Hepatocyte (in vitro differentiated cells): ENCODE results near the gene QDPR. TPM values are rescaled to one million over a fixed set of nuclear protein-coding genes. Genes with fewer than 3 reads are reported as not detected.

Experiments used
- DNase-seq: peaks from one replicate; pipeline ENCODE4 v3.0.0-alpha.2; 2016; ENCODE audit warnings: low spot score
- H2AFZ ChIP-seq: fragments of 200-600 bp; sonication (generic); 2 replicates; pipeline ENCODE4 v1.6.0; 2016; ENCODE audit warnings: antibody characterized with exemption, mild to moderate bottlenecking
- H3K27ac ChIP-seq: fragments of 200-600 bp; sonication (generic); 2 replicates; pipeline ENCODE4 v1.5.1; 2016; ENCODE audit warnings: mild to moderate bottlenecking
- H3K27me3 ChIP-seq: fragments of 200-600 bp; sonication (generic); 2 replicates; pipeline ENCODE4 v1.6.1; 2016
- H3K36me3 ChIP-seq: fragments of 200-600 bp; sonication (generic); replicated peaks from 2 replicates; pipeline ENCODE4 v1.5.1; 2016; ENCODE audit warnings: low read depth; ENCODE audit not compliant: insufficient read depth
- H3K4me1 ChIP-seq: fragments of 200-600 bp; sonication (generic); 2 replicates; pipeline ENCODE4 v1.5.1; 2016; ENCODE audit warnings: mild to moderate bottlenecking, moderate library complexity; ENCODE audit not compliant: insufficient read depth
- H3K4me2 ChIP-seq: fragments of 200-600 bp; sonication (generic); 2 replicates; pipeline ENCODE4 v1.6.0; 2016
- H3K4me3 ChIP-seq: fragments of 200-600 bp; sonication (generic); 2 replicates; pipeline ENCODE4 v1.5.1; 2016; ENCODE audit warnings: mild to moderate bottlenecking
- H3K79me2 ChIP-seq: fragments of 200-600 bp; sonication (generic); 2 replicates; pipeline ENCODE4 v1.6.0; 2017; ENCODE audit warnings: mild to moderate bottlenecking
- H3K9me2 ChIP-seq: fragments of 200-600 bp; sonication (generic); replicated peaks from 2 replicates; pipeline ENCODE4 v1.6.0; 2017; ENCODE audit warnings: mild to moderate bottlenecking; ENCODE audit not compliant: insufficient read depth
- H3K9me3 ChIP-seq: fragments of 200-600 bp; sonication (generic); 2 replicates; pipeline ENCODE4 v1.5.1; 2016; ENCODE audit warnings: low read depth, mild to moderate bottlenecking
- H4K20me1 ChIP-seq: fragments of 200-600 bp; sonication (generic); 2 replicates; pipeline ENCODE4 v1.6.0; 2016; ENCODE audit warnings: mild to moderate bottlenecking; ENCODE audit not compliant: insufficient read depth, poor library complexity, severe bottlenecking
- CTCF ChIP-seq: fragments of 200-600 bp; sonication (generic); IDR thresholded peaks from 2 replicates; pipeline ENCODE4 v1.5.1; 2016; ENCODE audit warnings: antibody characterized with exemption, mild to moderate bottlenecking; ENCODE audit not compliant: poor library complexity
- EZH2 ChIP-seq: fragments of 200-600 bp; sonication (generic); IDR thresholded peaks from 2 replicates; pipeline ENCODE4 v1.6.1; 2016; ENCODE audit warnings: antibody characterized with exemption, mild to moderate bottlenecking, borderline replicate concordance
- EZH2phosphoT487 ChIP-seq: fragments of 200-600 bp; sonication (generic); IDR thresholded peaks from one replicate; pipeline ENCODE4 v1.6.1; 2018; ENCODE audit warnings: antibody characterized with exemption, mild to moderate bottlenecking, low read depth, moderate library complexity; ENCODE audit not compliant: unreplicated experiment, severe bottlenecking
- WGBS: methylation state at CpG from one replicate; pipeline ENCODE4 v1.1.6; 2016; ENCODE audit warnings: low lambda C conversion rate; ENCODE audit errors: missing lambda C conversion rate; 5-methylcytosine and 5-hydroxymethylcytosine counted together
- polyA plus RNA-seq: library from polyadenylated mRNA; unstranded; fragments of >200 nt; fragmentation: Nextera tagmentation; extraction: Ambion mirVana; gene quantifications from 2 replicates; pipeline ENCODE4 v1.2.1, GENCODE V29; 2016
- total RNA-seq: library from RNA; depleted of rRNA; stranded (reverse); fragments of >200 nt; gene quantifications from 2 replicates; pipeline ENCODE4 v1.2.3, GENCODE V29; 2014

Gene QDPR
- total and polyA plus RNA-seq, 2 experiments from 2014 or later: 56.2 to 70.3 TPM

GRCh38 chr4:17534705-17535104 is 22.8 kb upstream of the QDPR start:
- Histone ChIP-seq H2AFZ (no peak overlapping the region), H3K9me3 (no peaks in the 10 kb centered on the region), H3K79me2 (no peaks in the 10 kb centered on the region), H3K9me2 (no peaks in the 10 kb centered on the region), H3K4me2 (no peak overlapping the region), H3K27me3 (no peaks in the 10 kb centered on the region), H4K20me1 (no peaks in the 10 kb centered on the region), H3K27ac (no peak overlapping the region), H3K4me1 (no peaks in the 10 kb centered on the region), H3K36me3 (no peaks in the 10 kb centered on the region), H3K4me3 (no peak overlapping the region)
- TF ChIP-seq EZH2phosphoT487 (no peak), CTCF (no peak)
- no peak for DNase-seq
- WGBS: 95% methylated on average over 4 of the region's 4 CpGs

GRCh38 chr4:17531538-17532285 is 19.8 kb upstream of the QDPR start:
- H2AFZ ChIP-seq: no peak overlapping the region
- no peak overlapping the region for H3K4me2 ChIP-seq
- H3K36me3 ChIP-seq: no peaks in the 10 kb centered on the region
- TF ChIP-seq EZH2phosphoT487 (no peak), EZH2 (no peak), CTCF (no peak)
- H3K4me3 ChIP-seq: no peak overlapping the region
- H3K79me2 ChIP-seq: no peaks in the 10 kb centered on the region
- H3K27ac ChIP-seq: no peak overlapping the region
- H3K9me3 ChIP-seq: no peaks in the 10 kb centered on the region
- no peaks in the 10 kb centered on the region for H3K4me1 ChIP-seq
- H4K20me1 ChIP-seq: no peaks in the 10 kb centered on the region
- no peaks in the 10 kb centered on the region for H3K9me2 ChIP-seq
- H3K27me3 ChIP-seq: peaks cover 5% of the 10 kb centered on the region
- 80% methylated on average over 8 of the region's 8 CpGs for WGBS
- DNase-seq: no peak

- Histone ChIP-seq H3K79me2 (no peaks in the 10 kb centered on the region), H3K4me3 (no peak overlapping the region), H3K27me3 (peaks cover 8% of the 10 kb centered on the region), H2AFZ (no peak overlapping the region), H3K4me2 (no peak overlapping the region), H3K27ac (no peak overlapping the region), H4K20me1 (no peaks in the 10 kb centered on the region), H3K36me3 (no peaks in the 10 kb centered on the region), H3K4me1 (no peaks in the 10 kb centered on the region), H3K9me2 (no peaks in the 10 kb centered on the region), H3K9me3 (no peaks in the 10 kb centered on the region)
- DNase-seq: no peak
- no peak for TF ChIP-seq CTCF
- TF ChIP-seq EZH2: no peak
- no peak for TF ChIP-seq EZH2phosphoT487
- WGBS: 94% methylated on average over 10 of the region's 10 CpGs
Observed at GRCh38 chr4:17528551-17529165, 16.8 kb upstream of the QDPR start.
